GM18909 (cell line): Measurements from ENCODE around the gene SLC25A47.
A peak's percentile ranks its signal among the peaks of the same experiment; 100 is the strongest.

Experiments
- ATAC-seq: cut with Tn5 transposase; IDR thresholded peaks from one replicate; pipeline ENCODE4 v1.9.1; 2021; ENCODE audit warnings: mild to moderate bottlenecking; ENCODE audit not compliant: unreplicated experiment, poor library complexity

Gene SLC25A47

DNA sequence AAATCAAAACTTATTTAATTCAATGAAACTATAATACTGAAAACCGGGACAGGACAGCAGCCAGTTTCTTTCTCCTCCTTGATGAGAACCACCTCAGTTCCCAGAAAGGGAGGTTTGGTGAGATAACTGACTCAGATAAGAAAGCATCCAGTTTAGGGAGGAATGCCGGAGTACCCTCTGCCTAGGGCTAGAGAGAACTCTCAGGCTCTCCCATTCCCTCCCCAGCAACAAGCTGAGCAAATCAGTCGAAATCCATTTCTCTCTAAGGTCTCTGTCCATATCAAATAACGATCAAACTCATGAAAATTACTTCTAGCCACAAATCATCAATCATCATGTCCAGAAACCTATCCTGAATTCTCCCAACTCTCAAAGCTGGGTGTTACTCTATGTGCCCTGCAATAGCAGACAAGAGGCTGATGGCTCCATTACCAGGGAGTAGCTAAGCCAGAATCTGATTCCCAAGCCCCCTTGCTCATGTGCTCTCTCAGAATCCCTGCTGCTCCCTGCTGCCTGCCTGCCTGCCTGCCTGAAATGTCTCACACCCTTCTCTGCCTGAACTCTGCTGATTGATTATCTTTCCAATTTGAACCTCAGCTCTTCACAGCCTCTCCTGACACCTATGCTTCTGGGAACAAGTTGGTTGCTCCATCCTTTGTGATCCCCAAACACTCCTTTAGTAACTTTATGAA is 49.4 kb downstream of the SLC25A47 start:
- ATAC-seq: no peak

- no peak for ATAC-seq
Measured at GRCh38 chr14:100374270-100374669, 51.1 kb downstream of the SLC25A47 start.

DNA sequence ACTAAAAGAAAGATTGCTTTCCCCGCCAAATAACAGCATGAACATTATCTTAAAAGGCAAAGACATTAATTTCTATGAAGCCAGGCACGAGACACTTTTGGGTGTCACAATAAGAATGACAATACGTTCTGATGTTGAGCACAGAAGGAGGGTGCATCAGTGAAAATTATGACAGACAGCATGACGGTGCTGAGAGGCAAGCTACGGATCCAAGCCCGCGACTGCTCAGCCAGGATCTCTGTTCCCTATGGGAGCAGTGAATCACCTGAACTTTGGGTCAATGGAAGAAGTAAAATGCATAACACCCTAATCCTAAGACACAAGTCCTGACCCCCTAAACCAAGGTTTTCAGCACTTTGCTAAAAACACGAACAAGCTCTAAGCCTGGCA is 51.7 kb downstream of the SLC25A47 start:
- no peak for ATAC-seq

GRCh38 chr14:100375266-100375962 is 52.3 kb downstream of the SLC25A47 start:
- peak; percentile 40 for ATAC-seq

- ATAC-seq: peak; percentile 81
Measured at GRCh38 chr14:100375963-100376735, 53.0 kb downstream of the SLC25A47 start, which contains the start of gene WDR25. Gene WDR25 (plus strand): TSS chr14:100376485.

- ATAC-seq: no peak
Measured at GRCh38 chr14:100376751-100377171, 53.6 kb downstream of the SLC25A47 start.
